ENCODE data around the gene TNS2. TPM values are rescaled to one million over a fixed set of nuclear protein-coding genes. Genes with fewer than 3 reads are reported as not detected.

The TNS2 gene
- total RNA-seq, 1 experiment from 2014 or later = 11.5 TPM

GRCh38 chr12:53059434-53060063 lies 9.7 kb downstream of the TNS2 start:
- intact Hi-C loops (cut with micrococcal nuclease; ENCODE audit: unreplicated experiment) = loop anchor here (10.0 kb wide), 3 partner anchors 115 to 445 kb away; partner anchors contain the start of genes ITGB7, NPFF and TARBP2
- Histone ChIP-seq H3K36me3 (ENCODE audit: low read depth) (no peaks in the 10 kb centered on the region), H4K20me1 (ENCODE audit: insufficient read depth) (no peaks in the 10 kb centered on the region), H2AFZ (no peak overlapping the region), H3K27me3 (ENCODE audit: insufficient read depth, low read depth) (no peaks in the 10 kb centered on the region), H3F3A (ENCODE audit: insufficient read depth, low read depth) (peaks cover 20% of the 10 kb centered on the region; the same call in 1 of the 2 replicates), H3K4me1 (replicated peaks; ENCODE audit: insufficient read depth) (peaks cover 20% of the 10 kb centered on the region), H3K4me2 (no peak overlapping the region), H3K9me2 (ENCODE audit: insufficient read depth) (no peaks in the 10 kb centered on the region), H3K79me2 (ENCODE audit: low read depth) (no peaks in the 10 kb centered on the region), H3K4me3 (no peak overlapping the region), H3K27ac (no peak overlapping the region), H3K9me3 (ENCODE audit: insufficient read depth, low read depth) (no peaks in the 10 kb centered on the region)
- BruUV-seq (replicated peaks) = no TSS peak
- CTCF ChIA-PET = no interaction called here
- DNase-seq = peak in 1 of 2 experiments; percentile 5
- POLR2A ChIA-PET (ENCODE audit: unreplicated experiment) = interaction anchor here (0.6 kb wide), 1 partner anchor 155 kb away, joined by 4 read pairs; no protein-coding TSS in a partner anchor
- TF ChIP-seq, protein P1, sequence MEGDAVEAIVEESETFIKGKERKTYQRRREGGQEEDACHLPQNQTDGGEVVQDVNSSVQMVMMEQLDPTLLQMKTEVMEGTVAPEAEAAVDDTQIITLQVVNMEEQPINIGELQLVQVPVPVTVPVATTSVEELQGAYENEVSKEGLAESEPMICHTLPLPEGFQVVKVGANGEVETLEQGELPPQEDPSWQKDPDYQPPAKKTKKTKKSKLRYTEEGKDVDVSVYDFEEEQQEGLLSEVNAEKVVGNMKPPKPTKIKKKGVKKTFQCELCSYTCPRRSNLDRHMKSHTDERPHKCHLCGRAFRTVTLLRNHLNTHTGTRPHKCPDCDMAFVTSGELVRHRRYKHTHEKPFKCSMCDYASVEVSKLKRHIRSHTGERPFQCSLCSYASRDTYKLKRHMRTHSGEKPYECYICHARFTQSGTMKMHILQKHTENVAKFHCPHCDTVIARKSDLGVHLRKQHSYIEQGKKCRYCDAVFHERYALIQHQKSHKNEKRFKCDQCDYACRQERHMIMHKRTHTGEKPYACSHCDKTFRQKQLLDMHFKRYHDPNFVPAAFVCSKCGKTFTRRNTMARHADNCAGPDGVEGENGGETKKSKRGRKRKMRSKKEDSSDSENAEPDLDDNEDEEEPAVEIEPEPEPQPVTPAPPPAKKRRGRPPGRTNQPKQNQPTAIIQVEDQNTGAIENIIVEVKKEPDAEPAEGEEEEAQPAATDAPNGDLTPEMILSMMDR (conservative IDR thresholded peaks at IDR 0.05) = no peak
- TF ChIP-seq EZH2 (IDR thresholded peaks at IDR 0.05; ENCODE audit: low read depth) = no peak

GRCh38 chr12:53060064-53060720 lies 10.3 kb downstream of the TNS2 start:
- no peak overlapping the region for H3K27ac ChIP-seq
- no peaks in the 10 kb centered on the region for H3K36me3 ChIP-seq (ENCODE audit: low read depth)
- intact Hi-C loops (cut with micrococcal nuclease; ENCODE audit: unreplicated experiment) = loop anchor here (10.0 kb wide), 3 partner anchors 115 to 445 kb away; partner anchors contain the start of genes ITGB7, NPFF and TARBP2
- no TSS peak for BruUV-seq (replicated peaks)
- peaks cover 20% of the 10 kb centered on the region for H3K4me1 ChIP-seq (replicated peaks; ENCODE audit: insufficient read depth)
- H3K9me3 ChIP-seq (ENCODE audit: insufficient read depth, low read depth) = no peaks in the 10 kb centered on the region
- no peaks in the 10 kb centered on the region for H3K79me2 ChIP-seq (ENCODE audit: low read depth)
- TF ChIP-seq EZH2 (IDR thresholded peaks at IDR 0.05; ENCODE audit: low read depth) = no peak
- TF ChIP-seq, protein P1 (conservative IDR thresholded peaks at IDR 0.05) = no peak
- ChIA-PET CTCF (no interaction called here), POLR2A (ENCODE audit: unreplicated experiment) (interaction anchor here (0.6 kb wide), 1 partner anchor 156 kb away, joined by 4 read pairs; no protein-coding TSS in a partner anchor)
- H3K4me3 ChIP-seq = no peak overlapping the region
- H3F3A ChIP-seq (ENCODE audit: insufficient read depth, low read depth) = peaks cover 17% of the 10 kb centered on the region; the same call in 1 of the 2 replicates
- H3K4me2 ChIP-seq = no peak overlapping the region
- H2AFZ ChIP-seq = no peak overlapping the region
- H3K9me2 ChIP-seq (ENCODE audit: insufficient read depth) = no peaks in the 10 kb centered on the region
- DNase-seq = peak in 1 of 2 experiments; percentile 29
- H4K20me1 ChIP-seq (ENCODE audit: insufficient read depth) = no peaks in the 10 kb centered on the region
- H3K27me3 ChIP-seq (ENCODE audit: insufficient read depth, low read depth) = no peaks in the 10 kb centered on the region

DNA sequence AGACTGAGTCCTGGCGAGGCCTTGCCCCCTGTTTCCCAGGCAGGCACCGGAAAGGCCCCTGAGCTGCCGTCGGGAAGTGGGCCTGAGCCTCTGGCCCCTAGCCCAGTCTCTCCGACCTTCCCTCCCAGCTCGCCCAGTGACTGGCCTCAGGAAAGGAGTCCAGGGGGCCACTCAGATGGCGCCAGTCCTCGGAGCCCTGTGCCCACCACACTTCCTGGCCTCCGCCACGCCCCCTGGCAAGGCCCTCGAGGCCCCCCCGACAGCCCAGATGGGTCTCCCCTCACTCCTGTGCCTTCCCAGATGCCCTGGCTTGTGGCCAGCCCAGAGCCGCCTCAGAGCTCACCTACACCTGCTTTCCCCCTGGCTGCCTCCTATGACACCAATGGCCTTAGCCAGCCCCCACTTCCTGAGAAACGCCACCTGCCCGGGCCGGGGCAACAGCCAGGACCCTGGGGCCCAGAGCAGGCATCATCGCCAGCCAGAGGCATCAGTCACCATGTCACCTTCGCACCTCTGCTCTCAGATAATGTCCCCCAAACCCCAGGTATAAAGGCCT lies 10.9 kb downstream of the TNS2 start:
- no peak overlapping the region for H3K27ac ChIP-seq
- peaks cover 20% of the 10 kb centered on the region for H3K4me1 ChIP-seq (replicated peaks; ENCODE audit: insufficient read depth)
- TF ChIP-seq, protein P1 (conservative IDR thresholded peaks at IDR 0.05) = no peak
- no peak for TF ChIP-seq EZH2 (IDR thresholded peaks at IDR 0.05; ENCODE audit: low read depth)
- intact Hi-C loops (cut with micrococcal nuclease; ENCODE audit: unreplicated experiment) = loop anchor here (10.0 kb wide), 3 partner anchors 114 to 444 kb away; partner anchors contain the start of genes ITGB7, NPFF and TARBP2
- H4K20me1 ChIP-seq (ENCODE audit: insufficient read depth) = no peaks in the 10 kb centered on the region
- no peak overlapping the region for H3K4me3 ChIP-seq
- no peak for DNase-seq
- peak overlapping the region; percentile 66 for H3K4me2 ChIP-seq
- no peaks in the 10 kb centered on the region for H3K79me2 ChIP-seq (ENCODE audit: low read depth)
- no peaks in the 10 kb centered on the region for H3K36me3 ChIP-seq (ENCODE audit: low read depth)
- H3K27me3 ChIP-seq (ENCODE audit: insufficient read depth, low read depth) = no peaks in the 10 kb centered on the region
- no peaks in the 10 kb centered on the region for H3K9me3 ChIP-seq (ENCODE audit: insufficient read depth, low read depth)
- ChIA-PET POLR2A (ENCODE audit: unreplicated experiment) (interaction anchor here (0.5 to 0.7 kb wide), 3 partner anchors 13 to 234 kb away, joined by 3 read pairs; partner anchors contain the start of gene PFDN5), CTCF (interaction anchor here (0.6 to 1.6 kb wide), 4 partner anchors 11 to 361 kb away, joined by 3 to 14 read pairs (median 6); partner anchors contain the start of gene AAAS)
- no peak overlapping the region for H2AFZ ChIP-seq
- H3F3A ChIP-seq (ENCODE audit: insufficient read depth, low read depth) = peaks cover 17% of the 10 kb centered on the region; the same call in 1 of the 2 replicates
- H3K9me2 ChIP-seq (ENCODE audit: insufficient read depth) = no peaks in the 10 kb centered on the region
- BruUV-seq (replicated peaks) = no TSS peak

All from PC-9 (cell line).